Neural progenitor cell (in vitro differentiated cells): Measurements from ENCODE around the gene GPR75. TPM values are rescaled to one million over a fixed set of nuclear protein-coding genes. Genes with fewer than 3 reads are reported as not detected.

Experiments used
- DNase-seq: peaks from one replicate; pipeline ENCODE4 v3.0.0-alpha.2; 2016; ENCODE audit warnings: low spot score
- H2AFZ ChIP-seq: fragments of 200-600 bp; sonication (generic); replicated peaks from 2 replicates; pipeline ENCODE4 v1.6.1; 2016; ENCODE audit warnings: antibody characterized with exemption
- H3F3A ChIP-seq: fragments of 200-600 bp; sonication (generic); 2 replicates; pipeline ENCODE4 v1.6.1; 2016; ENCODE audit warnings: antibody characterized with exemption, low read depth
- H3K27ac ChIP-seq: fragments of 200-600 bp; sonication (generic); 2 replicates; pipeline ENCODE4 v1.5.1; 2016; ENCODE audit warnings: mild to moderate bottlenecking
- H3K27me3 ChIP-seq: fragments of 200-600 bp; sonication (generic); 2 replicates; pipeline ENCODE4 v1.6.1; 2016; ENCODE audit warnings: mild to moderate bottlenecking, moderate library complexity
- H3K36me3 ChIP-seq: fragments of 200-600 bp; sonication (generic); 2 replicates; pipeline ENCODE4 v1.5.1; 2016
- H3K4me1 ChIP-seq: fragments of 200-600 bp; sonication (generic); 2 replicates; pipeline ENCODE4 v1.6.1; 2016; ENCODE audit warnings: mixed run types
- H3K4me2 ChIP-seq: fragments of 200-600 bp; sonication (generic); 2 replicates; pipeline ENCODE4 v1.6.1; 2016
- H3K4me3 ChIP-seq: fragments of 200-600 bp; sonication (generic); 2 replicates; pipeline ENCODE4 v1.5.1; 2016
- H3K79me2 ChIP-seq: fragments of 200-600 bp; sonication (generic); 2 replicates; pipeline ENCODE4 v1.6.1; 2016; ENCODE audit warnings: low read depth
- H3K9ac ChIP-seq: fragments of 200-600 bp; sonication (generic); 2 replicates; pipeline ENCODE4 v1.6.1; 2016
- H3K9me3 ChIP-seq: fragments of 200-600 bp; sonication (generic); 2 replicates; pipeline ENCODE4 v1.5.1; 2016; ENCODE audit warnings: low read depth
- H4K20me1 ChIP-seq: fragments of 200-600 bp; sonication (generic); 2 replicates; pipeline ENCODE4 v1.6.1; 2016; ENCODE audit warnings: low read depth
- H3K27ac Mint-ChIP-seq: 3 replicates; pipeline ENCODE4 v1.8.0; 2021; ENCODE audit warnings: mixed read lengths
- H3K27me3 Mint-ChIP-seq: 2 replicates; pipeline ENCODE4 v1.8.0; 2022; ENCODE audit warnings: low read depth, mild to moderate bottlenecking, inconsistent platforms, moderate library complexity, mixed read lengths; ENCODE audit not compliant: insufficient read depth
- H3K36me3 Mint-ChIP-seq: 3 replicates; pipeline ENCODE4 v1.8.0; 2021; ENCODE audit warnings: mixed read lengths
- H3K4me1 Mint-ChIP-seq: 3 replicates; pipeline ENCODE4 v1.8.0; 2021; ENCODE audit warnings: mixed read lengths
- H3K4me3 Mint-ChIP-seq: 3 replicates; pipeline ENCODE4 v1.8.0; 2021; ENCODE audit warnings: mild to moderate bottlenecking, moderate library complexity, mixed read lengths
- H3K9me3 Mint-ChIP-seq: 3 replicates; pipeline ENCODE4 v1.8.0; 2020; ENCODE audit warnings: mixed read lengths
- CTCF ChIP-seq: fragments of 200-600 bp; sonication (generic); IDR thresholded peaks from 2 replicates; pipeline ENCODE4 v1.5.1; 2017; ENCODE audit warnings: antibody characterized with exemption, mild to moderate bottlenecking
- EZH2 ChIP-seq: fragments of 200-600 bp; sonication (generic); IDR thresholded peaks from 2 replicates; pipeline ENCODE4 v1.6.1; 2017; ENCODE audit warnings: antibody characterized with exemption, mild to moderate bottlenecking, moderate library complexity
- EZH2phosphoT487 ChIP-seq: fragments of 200-600 bp; sonication (generic); IDR thresholded peaks from 2 replicates; pipeline ENCODE4 v1.6.1; 2017; ENCODE audit warnings: antibody characterized with exemption
- total RNA-seq: library from RNA; depleted of rRNA; stranded (reverse); fragments of >200 nt; gene quantifications from 2 replicates; pipeline ENCODE4 v1.2.3, GENCODE V29; 2015; ENCODE audit warnings: low replicate concordance

Gene GPR75
- total RNA-seq, 1 donor from 2014 or later, result 0.94 TPM

GRCh38 chr2:53901192-53901591 is 41.4 kb upstream of the GPR75 start:
- Histone ChIP-seq H3K79me2 (no peaks in the 10 kb centered on the region), H2AFZ (no peak overlapping the region), H3K36me3 (peaks cover 6% of the 10 kb centered on the region), H3K27me3 (no peaks in the 10 kb centered on the region), H3F3A (peaks cover 2% of the 10 kb centered on the region), H3K9me3 (no peaks in the 10 kb centered on the region), H3K4me1 (no peaks in the 10 kb centered on the region), H3K4me3 (no peak overlapping the region), H3K27ac (no peak overlapping the region), H3K4me2 (no peak overlapping the region), H4K20me1 (no peaks in the 10 kb centered on the region), H3K9ac (no peak overlapping the region)
- no peak overlapping the region for H3K4me3 Mint-ChIP-seq
- no peaks in the 10 kb centered on the region for H3K4me1 Mint-ChIP-seq
- no peak for TF ChIP-seq EZH2phosphoT487
- no peak overlapping the region for H3K27ac Mint-ChIP-seq
- no peak for DNase-seq
- H3K27me3 Mint-ChIP-seq, result no peaks in the 10 kb centered on the region
- H3K9me3 Mint-ChIP-seq, result no peaks in the 10 kb centered on the region
- H3K36me3 Mint-ChIP-seq, result peaks cover 22% of the 10 kb centered on the region

GRCh38 chr2:53896864-53897263 is 37.1 kb upstream of the GPR75 start:
- H3K9me3 Mint-ChIP-seq, result no peaks in the 10 kb centered on the region
- peaks cover 29% of the 10 kb centered on the region for H3K36me3 Mint-ChIP-seq
- no peak overlapping the region for H3K4me3 ChIP-seq
- no peak overlapping the region for H3K27ac Mint-ChIP-seq
- H3K4me2 ChIP-seq, result no peak overlapping the region
- H3K79me2 ChIP-seq, result no peaks in the 10 kb centered on the region
- no peak overlapping the region for H2AFZ ChIP-seq
- no peaks in the 10 kb centered on the region for H3K4me1 ChIP-seq
- TF ChIP-seq EZH2 (no peak), CTCF (no peak), EZH2phosphoT487 (no peak)
- H3K36me3 ChIP-seq, result peaks cover 25% of the 10 kb centered on the region
- H3K27me3 Mint-ChIP-seq, result no peaks in the 10 kb centered on the region
- peaks cover 4% of the 10 kb centered on the region for H3F3A ChIP-seq
- no peaks in the 10 kb centered on the region for H4K20me1 ChIP-seq
- no peak overlapping the region for H3K27ac ChIP-seq
- H3K4me1 Mint-ChIP-seq, result no peaks in the 10 kb centered on the region
- H3K9me3 ChIP-seq, result no peaks in the 10 kb centered on the region
- no peaks in the 10 kb centered on the region for H3K27me3 ChIP-seq
- no peak overlapping the region for H3K4me3 Mint-ChIP-seq
- H3K9ac ChIP-seq, result no peak overlapping the region
- DNase-seq, result no peak

GRCh38 chr2:53886406-53887280 is 26.9 kb upstream of the GPR75 start:
- Histone ChIP-seq H3K79me2 (no peaks in the 10 kb centered on the region), H3K9ac (no peak overlapping the region), H3F3A (no peaks in the 10 kb centered on the region), H2AFZ (no peak overlapping the region), H3K9me3 (no peaks in the 10 kb centered on the region), H3K4me2 (no peak overlapping the region), H3K4me1 (no peaks in the 10 kb centered on the region), H4K20me1 (no peaks in the 10 kb centered on the region), H3K4me3 (no peak overlapping the region), H3K36me3 (peaks cover 43% of the 10 kb centered on the region), H3K27me3 (no peaks in the 10 kb centered on the region), H3K27ac (no peak overlapping the region)
- H3K4me3 Mint-ChIP-seq, result no peak overlapping the region
- no peaks in the 10 kb centered on the region for H3K27me3 Mint-ChIP-seq
- H3K36me3 Mint-ChIP-seq, result peaks cover 40% of the 10 kb centered on the region
- no peaks in the 10 kb centered on the region for H3K9me3 Mint-ChIP-seq
- H3K4me1 Mint-ChIP-seq, result no peaks in the 10 kb centered on the region
- TF ChIP-seq CTCF (no peak), EZH2 (no peak), EZH2phosphoT487 (no peak)
- no peak overlapping the region for H3K27ac Mint-ChIP-seq
- DNase-seq, result no peak

- DNase-seq, result no peak
- no peaks in the 10 kb centered on the region for H3K4me1 ChIP-seq
- no peak overlapping the region for H3K27ac Mint-ChIP-seq
- H3K4me3 ChIP-seq, result no peak overlapping the region
- no peak overlapping the region for H3K9ac ChIP-seq
- H4K20me1 ChIP-seq, result no peaks in the 10 kb centered on the region
- no peak overlapping the region for H2AFZ ChIP-seq
- H3K9me3 Mint-ChIP-seq, result no peaks in the 10 kb centered on the region
- peaks cover 39% of the 10 kb centered on the region for H3K36me3 Mint-ChIP-seq
- no peak overlapping the region for H3K4me3 Mint-ChIP-seq
- H3K27me3 ChIP-seq, result no peaks in the 10 kb centered on the region
- peaks cover 30% of the 10 kb centered on the region for H3K36me3 ChIP-seq
- no peaks in the 10 kb centered on the region for H3K79me2 ChIP-seq
- no peaks in the 10 kb centered on the region for H3F3A ChIP-seq
- H3K4me1 Mint-ChIP-seq, result no peaks in the 10 kb centered on the region
- H3K27me3 Mint-ChIP-seq, result no peaks in the 10 kb centered on the region
- no peak overlapping the region for H3K4me2 ChIP-seq
- H3K9me3 ChIP-seq, result no peaks in the 10 kb centered on the region
- TF ChIP-seq CTCF, result no peak
- no peak for TF ChIP-seq EZH2phosphoT487
- no peak for TF ChIP-seq EZH2
- H3K27ac ChIP-seq, result no peak overlapping the region
These were observed 25.1 kb upstream of the GPR75 start for GRCh38 chr2:53884883-53885282.
